Retinal pigment epithelial cell (primary cell): ENCODE data around the gene PDE10A.

Experiments
- DNase-seq: peaks from one replicate; pipeline ENCODE4 v3.0.0-alpha.2; 2010; ENCODE audit warnings: low read depth
- H3K4me3 ChIP-seq: 2 replicates; pipeline ENCODE4 v1.5.1; 2011; ENCODE audit warnings: mild to moderate bottlenecking, low read length, control low read depth, moderate library complexity
- TF ChIP-seq, protein P1 (sequence below): conservative IDR thresholded peaks from 2 replicates; pipeline ENCODE4 v1.5.1; 2011; ENCODE audit warnings: low read depth, low read length, control low read depth, inconsistent platforms

Gene PDE10A

GRCh38 chr6:165636402-165637048 lies 26.5 kb downstream of the PDE10A start:
- no peak overlapping the region for H3K4me3 ChIP-seq
- TF ChIP-seq, protein P1, sequence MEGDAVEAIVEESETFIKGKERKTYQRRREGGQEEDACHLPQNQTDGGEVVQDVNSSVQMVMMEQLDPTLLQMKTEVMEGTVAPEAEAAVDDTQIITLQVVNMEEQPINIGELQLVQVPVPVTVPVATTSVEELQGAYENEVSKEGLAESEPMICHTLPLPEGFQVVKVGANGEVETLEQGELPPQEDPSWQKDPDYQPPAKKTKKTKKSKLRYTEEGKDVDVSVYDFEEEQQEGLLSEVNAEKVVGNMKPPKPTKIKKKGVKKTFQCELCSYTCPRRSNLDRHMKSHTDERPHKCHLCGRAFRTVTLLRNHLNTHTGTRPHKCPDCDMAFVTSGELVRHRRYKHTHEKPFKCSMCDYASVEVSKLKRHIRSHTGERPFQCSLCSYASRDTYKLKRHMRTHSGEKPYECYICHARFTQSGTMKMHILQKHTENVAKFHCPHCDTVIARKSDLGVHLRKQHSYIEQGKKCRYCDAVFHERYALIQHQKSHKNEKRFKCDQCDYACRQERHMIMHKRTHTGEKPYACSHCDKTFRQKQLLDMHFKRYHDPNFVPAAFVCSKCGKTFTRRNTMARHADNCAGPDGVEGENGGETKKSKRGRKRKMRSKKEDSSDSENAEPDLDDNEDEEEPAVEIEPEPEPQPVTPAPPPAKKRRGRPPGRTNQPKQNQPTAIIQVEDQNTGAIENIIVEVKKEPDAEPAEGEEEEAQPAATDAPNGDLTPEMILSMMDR, result no peak
- peak; percentile 54 for DNase-seq

DNA sequence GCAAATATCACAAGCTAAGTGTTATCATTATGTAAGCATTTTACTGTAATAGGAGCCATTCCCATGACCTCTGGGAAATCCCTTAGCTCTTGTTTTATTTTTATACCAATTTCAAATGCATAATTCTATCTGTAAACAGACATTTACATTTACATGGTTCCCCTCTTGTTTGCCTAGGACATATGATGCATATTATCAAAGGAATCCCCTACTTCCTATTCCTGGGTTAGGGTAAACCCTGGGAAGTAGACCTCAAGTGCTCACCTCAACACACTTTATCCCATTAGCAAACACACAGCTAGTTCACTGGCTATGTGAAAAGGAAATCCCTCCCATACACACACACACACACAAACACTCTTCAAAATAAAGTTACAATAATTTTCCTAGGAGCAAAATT lies 27.1 kb downstream of the PDE10A start:
- TF ChIP-seq, protein P1, result no peak
- DNase-seq, result peak; percentile 43
- no peak overlapping the region for H3K4me3 ChIP-seq

- no peak overlapping the region for H3K4me3 ChIP-seq
- TF ChIP-seq, protein P1, result no peak
- DNase-seq, result no peak
Observed at GRCh38 chr6:165634101-165634880, 28.8 kb downstream of the PDE10A start.

DNA sequence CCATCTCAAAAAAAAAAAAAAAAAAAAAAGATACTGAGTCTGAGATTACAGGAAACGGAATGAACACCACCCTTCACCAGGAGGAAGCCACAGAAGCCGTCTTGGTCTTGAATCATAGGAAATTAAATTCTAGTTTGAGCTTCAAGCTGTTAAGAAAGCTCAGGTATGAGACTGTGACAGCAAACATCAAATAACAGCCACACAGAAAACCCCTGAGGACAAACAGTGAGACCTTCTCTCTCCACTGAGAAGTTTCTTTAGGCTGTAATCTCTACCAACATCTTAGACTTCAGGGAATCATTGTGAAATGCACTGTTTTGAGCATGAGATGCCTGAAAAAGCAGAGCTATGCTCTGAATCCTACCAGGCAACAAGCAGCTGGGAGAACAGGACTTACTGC lies 30.8 kb downstream of the PDE10A start:
- H3K4me3 ChIP-seq, result no peak overlapping the region
- TF ChIP-seq, protein P1, result no peak
- DNase-seq, result no peak

DNA sequence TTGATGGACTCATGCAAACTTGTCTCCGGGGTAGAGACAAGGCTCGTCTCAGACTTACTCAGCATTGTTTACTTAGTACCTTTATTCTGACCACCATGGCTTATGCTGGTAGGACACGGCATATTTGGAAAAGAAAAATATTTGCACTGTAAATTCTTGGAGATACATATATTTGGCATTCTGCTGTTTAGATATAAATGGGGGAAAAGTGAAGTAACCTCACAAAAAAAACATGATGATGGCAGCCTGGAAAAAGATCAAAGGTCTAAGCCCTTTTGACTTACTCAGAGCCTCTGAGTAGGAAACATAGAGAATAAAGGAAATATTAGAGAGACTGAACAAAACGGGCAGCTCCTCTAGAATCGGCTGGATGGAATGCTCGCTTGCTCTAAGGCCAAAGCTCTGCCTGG lies 32.5 kb downstream of the PDE10A start:
- DNase-seq, result no peak
- TF ChIP-seq, protein P1, result no peak
- H3K4me3 ChIP-seq, result no peak overlapping the region

DNA sequence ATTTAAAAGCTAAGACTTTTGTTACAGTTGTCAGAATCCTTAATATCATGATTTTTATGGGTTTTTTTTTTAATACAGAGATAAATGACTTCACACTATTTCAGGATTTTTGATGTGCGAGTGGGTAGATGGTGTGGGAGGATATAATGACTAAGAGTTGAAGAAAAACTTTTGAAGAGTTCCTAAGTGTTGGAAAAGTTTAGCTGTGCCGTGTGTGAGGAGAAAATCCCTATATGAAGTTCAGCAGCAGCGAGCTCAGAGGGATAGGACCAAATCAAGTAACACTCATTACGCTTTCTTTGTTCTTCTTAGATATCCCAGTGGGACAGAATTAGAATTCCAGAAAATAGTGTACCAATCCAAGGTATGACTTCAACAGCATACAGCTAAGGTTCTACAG lies 34.1 kb downstream of the PDE10A start:
- DNase-seq, result no peak
- no peak overlapping the region for H3K4me3 ChIP-seq
- TF ChIP-seq, protein P1, result no peak

GRCh38 chr6:165627366-165627765 lies 35.7 kb downstream of the PDE10A start:
- no peak overlapping the region for H3K4me3 ChIP-seq
- TF ChIP-seq, protein P1, result no peak
- DNase-seq, result no peak
